ENCODE measurements around the gene CTSF. TPM values are rescaled to one million over a fixed set of nuclear protein-coding genes. Genes with fewer than 3 reads are reported as not detected.

The CTSF gene
- total and polyA plus RNA-seq, 2 donors (not counting 1 experiment from before 2014, with no cell fraction given), result 16.6 to 20.9 TPM

- 96% methylated on average over 12 of the region's 14 CpGs for WGBS (ENCODE audit: insufficient coverage)
- H3K27me3 Mint-ChIP-seq, result peaks cover 7% of the 10 kb centered on the region
- DNase-seq, result no peak
- Histone ChIP-seq H3K4me1 (ENCODE audit: control insufficient read depth in 2 of 2, insufficient read depth in 2 of 2, low read length in 2 of 2) (peaks cover 9 to 11% of the 10 kb centered on the region in 2 donors), H3K27ac (ENCODE audit: low read length in 2 of 2) (no peak overlapping the region), H3K79me2 (ENCODE audit: control insufficient read depth, insufficient read depth, low read length) (no peaks in the 10 kb centered on the region), H3K4me3 (ENCODE audit: control extremely low read depth in 1 of 5, extremely low read depth in 1 of 5, insufficient read depth in 1 of 5, low read depth in 2 of 5, low read length in 4 of 5) (no peak overlapping the region), H3K27me3 (replicated peaks in 1 of 4; ENCODE audit: control extremely low read depth in 1 of 4, control insufficient read depth in 3 of 4, insufficient read depth in 4 of 4, low read length in 3 of 4) (peaks cover 0 to 25% (median 3%) of the 10 kb centered on the region in 4 experiments), H3K9ac (ENCODE audit: low read length) (no peak overlapping the region), H3K4me2 (replicated peaks; ENCODE audit: low read depth, low read length, poor library complexity, severe bottlenecking) (no peak overlapping the region), H3K36me3 (replicated peaks in 1 of 2; ENCODE audit: control extremely low read depth in 1 of 2, control insufficient read depth in 1 of 2, extremely low read depth in 1 of 2, insufficient read depth in 2 of 2, low read length in 1 of 2) (no peaks in the 10 kb centered on the region), H4K20me1 (ENCODE audit: control insufficient read depth, insufficient read depth, low read length, poor library complexity, severe bottlenecking) (no peaks in the 10 kb centered on the region), H3K9me3 (ENCODE audit: control extremely low read depth in 1 of 3, control insufficient read depth in 2 of 3, insufficient read depth in 1 of 3, low read length in 2 of 3) (no peaks in the 10 kb centered on the region), H2AFZ (ENCODE audit: insufficient read depth, low read depth, low read length, poor library complexity, severe bottlenecking) (no peak overlapping the region)
- H3K9me3 Mint-ChIP-seq (ENCODE audit: insufficient read depth), result no peaks in the 10 kb centered on the region
- CTCF ChIA-PET, result interaction anchor here (1.3 kb wide), 1 partner anchor 114 kb away, joined by 4 read pairs; the partner anchor contains the start of gene RBM4B
- intact Hi-C loops (cut with micrococcal nuclease), result no loop called here
- TF ChIP-seq, protein P1, sequence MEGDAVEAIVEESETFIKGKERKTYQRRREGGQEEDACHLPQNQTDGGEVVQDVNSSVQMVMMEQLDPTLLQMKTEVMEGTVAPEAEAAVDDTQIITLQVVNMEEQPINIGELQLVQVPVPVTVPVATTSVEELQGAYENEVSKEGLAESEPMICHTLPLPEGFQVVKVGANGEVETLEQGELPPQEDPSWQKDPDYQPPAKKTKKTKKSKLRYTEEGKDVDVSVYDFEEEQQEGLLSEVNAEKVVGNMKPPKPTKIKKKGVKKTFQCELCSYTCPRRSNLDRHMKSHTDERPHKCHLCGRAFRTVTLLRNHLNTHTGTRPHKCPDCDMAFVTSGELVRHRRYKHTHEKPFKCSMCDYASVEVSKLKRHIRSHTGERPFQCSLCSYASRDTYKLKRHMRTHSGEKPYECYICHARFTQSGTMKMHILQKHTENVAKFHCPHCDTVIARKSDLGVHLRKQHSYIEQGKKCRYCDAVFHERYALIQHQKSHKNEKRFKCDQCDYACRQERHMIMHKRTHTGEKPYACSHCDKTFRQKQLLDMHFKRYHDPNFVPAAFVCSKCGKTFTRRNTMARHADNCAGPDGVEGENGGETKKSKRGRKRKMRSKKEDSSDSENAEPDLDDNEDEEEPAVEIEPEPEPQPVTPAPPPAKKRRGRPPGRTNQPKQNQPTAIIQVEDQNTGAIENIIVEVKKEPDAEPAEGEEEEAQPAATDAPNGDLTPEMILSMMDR (IDR thresholded peaks at IDR 0.05), result no peak
- TF ChIP-seq EZH2 (IDR thresholded peaks at IDR 0.05; ENCODE audit: borderline replicate concordance, insufficient read depth, low read depth, low read length, poor library complexity, severe bottlenecking), result no peak
- peaks cover 10% of the 10 kb centered on the region for H3K4me1 Mint-ChIP-seq
- H3K4me3 Mint-ChIP-seq, result no peak overlapping the region
- POLR2A ChIA-PET, result no interaction called here
- ATAC-seq (ENCODE audit: low read depth), result no peak
- H3K27ac Mint-ChIP-seq, result no peak overlapping the region
Measured at GRCh38 chr11:66564538-66564937, 3.9 kb downstream of the CTSF start.

DNA sequence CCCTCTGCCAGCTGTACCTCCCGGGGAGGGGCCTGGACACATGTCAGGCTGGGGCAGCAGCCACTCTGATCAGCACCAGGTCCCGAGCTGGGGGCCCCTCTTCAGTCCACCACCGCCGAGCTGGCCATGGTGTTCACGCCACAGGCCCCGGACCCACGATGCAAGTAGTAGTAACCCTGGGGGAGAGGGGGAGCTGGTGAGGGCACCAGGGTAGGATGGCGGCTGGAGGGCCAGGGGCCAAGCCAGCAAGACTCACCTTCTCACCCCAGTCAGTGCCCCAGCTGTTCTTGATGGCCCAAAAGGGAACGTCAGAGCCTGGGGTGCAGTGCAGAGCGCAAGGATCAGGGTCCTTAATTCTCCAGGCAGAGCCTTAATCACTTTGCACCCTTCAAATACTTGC lies 4.6 kb downstream of the CTSF start:
- intact Hi-C loops (cut with micrococcal nuclease), result no loop called here
- no peak for ATAC-seq (ENCODE audit: low read depth)
- no peaks in the 10 kb centered on the region for H3K36me3 ChIP-seq (replicated peaks in 1 of 2; ENCODE audit: control extremely low read depth in 1 of 2, control insufficient read depth in 1 of 2, extremely low read depth in 1 of 2, insufficient read depth in 2 of 2, low read length in 1 of 2)
- Mint-ChIP-seq H3K27ac (no peak overlapping the region), H3K4me1 (peaks cover 11% of the 10 kb centered on the region), H3K27me3 (peaks cover 9% of the 10 kb centered on the region), H3K4me3 (no peak overlapping the region), H3K9me3 (ENCODE audit: insufficient read depth) (no peaks in the 10 kb centered on the region)
- no peaks in the 10 kb centered on the region for H3K79me2 ChIP-seq (ENCODE audit: control insufficient read depth, insufficient read depth, low read length)
- TF ChIP-seq, protein P1 (IDR thresholded peaks at IDR 0.05), result no peak
- no peak for TF ChIP-seq EZH2 (IDR thresholded peaks at IDR 0.05; ENCODE audit: borderline replicate concordance, insufficient read depth, low read depth, low read length, poor library complexity, severe bottlenecking)
- ChIA-PET CTCF (interaction anchor here (1.3 kb wide), 1 partner anchor 115 kb away, joined by 4 read pairs; the partner anchor contains the start of gene RBM4B), POLR2A (no interaction called here)
- no peak overlapping the region for H3K4me3 ChIP-seq (ENCODE audit: control extremely low read depth in 1 of 5, extremely low read depth in 1 of 5, insufficient read depth in 1 of 5, low read depth in 2 of 5, low read length in 4 of 5)
- H3K27ac ChIP-seq (ENCODE audit: low read length in 2 of 2), result no peak overlapping the region
- H3K9ac ChIP-seq (ENCODE audit: low read length), result no peak overlapping the region
- no peaks in the 10 kb centered on the region for H4K20me1 ChIP-seq (ENCODE audit: control insufficient read depth, insufficient read depth, low read length, poor library complexity, severe bottlenecking)
- peaks cover 0 to 25% (median 3%) of the 10 kb centered on the region in 4 experiments for H3K27me3 ChIP-seq (replicated peaks in 1 of 4; ENCODE audit: control extremely low read depth in 1 of 4, control insufficient read depth in 3 of 4, insufficient read depth in 4 of 4, low read length in 3 of 4)
- H3K4me2 ChIP-seq (replicated peaks; ENCODE audit: low read depth, low read length, poor library complexity, severe bottlenecking), result no peak overlapping the region
- WGBS (ENCODE audit: insufficient coverage), result 90% methylated on average over 5 of the region's 10 CpGs
- peaks cover 0 to 4% (median 0%) of the 10 kb centered on the region in 3 donors for H3K9me3 ChIP-seq (ENCODE audit: control extremely low read depth in 1 of 3, control insufficient read depth in 2 of 3, insufficient read depth in 1 of 3, low read length in 2 of 3)
- no peak overlapping the region for H2AFZ ChIP-seq (ENCODE audit: insufficient read depth, low read depth, low read length, poor library complexity, severe bottlenecking)
- no peak for DNase-seq
- peaks cover 13 to 14% of the 10 kb centered on the region in 2 donors for H3K4me1 ChIP-seq (ENCODE audit: control insufficient read depth in 2 of 2, insufficient read depth in 2 of 2, low read length in 2 of 2)
